Karpas-422 (cell line): Measurements from ENCODE around the gene BRCA1. TPM values are rescaled to one million over a fixed set of nuclear protein-coding genes. Genes with fewer than 3 reads are reported as not detected.

Source experiments
- DNase-seq: peaks from one replicate; pipeline ENCODE4 v3.0.0-alpha.2; 2015
- H2AFZ ChIP-seq: fragments of 200-600 bp; sonication (generic); 2 replicates; pipeline ENCODE4 v1.6.1; 2014; ENCODE audit warnings: antibody characterized with exemption, low read length, mixed read lengths
- H3K27ac ChIP-seq: fragments of 200-600 bp; sonication (generic); 2 replicates; pipeline ENCODE4 v1.5.1; 2014; ENCODE audit warnings: mild to moderate bottlenecking, low read length, moderate library complexity
- H3K27me3 ChIP-seq: fragments of 200-600 bp; sonication (generic); 2 replicates; pipeline ENCODE4 v1.6.1; 2014; ENCODE audit warnings: low read length, mixed read lengths
- H3K36me3 ChIP-seq: fragments of 200-600 bp; sonication (generic); 2 replicates; pipeline ENCODE4 v1.6.1; 2014; ENCODE audit warnings: low read length, mixed read lengths; ENCODE audit not compliant: insufficient read depth
- H3K4me1 ChIP-seq: fragments of 200-600 bp; sonication (generic); 2 replicates; pipeline ENCODE4 v1.6.1; 2014; ENCODE audit warnings: mild to moderate bottlenecking, low read length, mixed read lengths
- H3K4me2 ChIP-seq: fragments of 200-600 bp; sonication (generic); 2 replicates; pipeline ENCODE4 v1.6.1; 2014; ENCODE audit warnings: low read length, low read depth, mild to moderate bottlenecking; ENCODE audit not compliant: poor library complexity, severe bottlenecking
- H3K4me3 ChIP-seq: fragments of 200-600 bp; sonication (generic); 2 replicates; pipeline ENCODE4 v1.5.1; 2014; ENCODE audit warnings: mild to moderate bottlenecking, antibody characterized with exemption, low read length, mixed read lengths
- H3K79me2 ChIP-seq: fragments of 200-600 bp; sonication (generic); 2 replicates; pipeline ENCODE4 v1.6.1; 2014; ENCODE audit warnings: mild to moderate bottlenecking, low read length, mixed read lengths
- H3K9ac ChIP-seq: fragments of 200-600 bp; sonication (generic); 2 replicates; pipeline ENCODE4 v1.6.0; 2014; ENCODE audit warnings: low read length
- H3K9me2 ChIP-seq: fragments of 200-600 bp; sonication (generic), shearing (Covaris generic); replicated peaks from 2 replicates; pipeline ENCODE4 v1.6.0; 2014; ENCODE audit warnings: mild to moderate bottlenecking, low read length, moderate library complexity; ENCODE audit not compliant: insufficient read depth
- H3K9me3 ChIP-seq: fragments of 300-700, 200-600 bp; sonication (generic); 2 replicates; pipeline ENCODE4 v1.6.1; 2014; ENCODE audit warnings: low read length, mixed read lengths
- H4K20me1 ChIP-seq: fragments of 200-600 bp; sonication (generic); 2 replicates; pipeline ENCODE4 v1.6.1; 2014; ENCODE audit warnings: mild to moderate bottlenecking, antibody characterized with exemption, low read length, low read depth; ENCODE audit not compliant: insufficient read depth
- total RNA-seq: library from RNA; depleted of rRNA; stranded (reverse); fragments of >200 nt; shearing (Covaris generic); gene quantifications from 2 replicates; pipeline ENCODE4 v1.2.3, GENCODE V29; 2014; ENCODE audit warnings: low replicate concordance

BRCA1 gene
- total RNA-seq, 1 experiment from 2014 or later = 46.0 TPM

DNA sequence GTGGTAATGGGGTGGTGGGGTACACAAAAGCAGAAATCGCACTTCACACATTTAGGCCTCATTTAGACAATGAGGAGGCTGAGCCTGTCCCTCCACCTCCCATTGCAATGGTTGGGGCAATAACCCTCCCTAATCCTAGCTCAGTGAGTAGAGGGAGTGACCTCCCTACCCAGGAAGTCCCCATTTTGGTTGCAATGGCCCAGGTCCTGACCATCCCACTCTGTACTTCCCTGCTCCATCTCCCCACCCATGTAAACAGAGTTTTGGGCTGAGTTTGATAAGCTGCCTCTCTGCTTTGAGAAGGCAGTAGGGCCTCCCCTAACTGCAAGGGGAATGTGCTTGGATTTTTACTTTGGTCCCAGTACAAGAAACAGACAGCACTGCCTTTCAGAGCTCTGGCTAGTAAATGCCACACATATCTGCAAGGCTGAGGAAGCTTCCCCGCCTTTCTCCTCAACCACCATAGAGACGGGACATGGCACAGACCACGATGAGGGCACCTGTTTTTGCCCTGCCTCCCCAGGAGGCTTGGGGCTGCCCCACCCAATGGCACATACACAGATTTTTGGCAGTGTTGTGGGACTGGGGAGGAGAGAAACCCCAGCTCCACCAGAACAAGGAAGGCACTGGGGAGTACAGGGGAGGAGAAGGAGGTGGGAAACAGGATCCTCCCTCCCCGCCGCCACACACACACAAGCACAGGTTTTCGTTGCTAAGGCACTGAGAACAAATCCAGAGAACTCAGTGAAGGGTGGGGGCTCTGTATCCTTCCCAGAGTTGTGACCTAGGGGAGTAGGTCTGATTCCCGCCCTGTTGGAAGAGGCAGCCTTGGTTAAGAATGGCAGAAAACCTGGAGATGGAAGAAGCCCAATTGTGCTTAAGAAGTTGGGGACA is 110.3 kb downstream of the BRCA1 start:
- Histone ChIP-seq H3K79me2 (peaks cover 4% of the 10 kb centered on the region; the same call in 1 of the 2 replicates), H3K4me2 (no peak overlapping the region), H3K36me3 (no peaks in the 10 kb centered on the region), H4K20me1 (no peaks in the 10 kb centered on the region), H3K4me1 (peaks cover 12% of the 10 kb centered on the region), H3K27me3 (no peaks in the 10 kb centered on the region), H3K9me3 (no peaks in the 10 kb centered on the region), H2AFZ (no peak overlapping the region), H3K4me3 (no peak overlapping the region), H3K9me2 (no peaks in the 10 kb centered on the region), H3K27ac (no peak overlapping the region), H3K9ac (no peak overlapping the region)
- DNase-seq = no peak

DNA sequence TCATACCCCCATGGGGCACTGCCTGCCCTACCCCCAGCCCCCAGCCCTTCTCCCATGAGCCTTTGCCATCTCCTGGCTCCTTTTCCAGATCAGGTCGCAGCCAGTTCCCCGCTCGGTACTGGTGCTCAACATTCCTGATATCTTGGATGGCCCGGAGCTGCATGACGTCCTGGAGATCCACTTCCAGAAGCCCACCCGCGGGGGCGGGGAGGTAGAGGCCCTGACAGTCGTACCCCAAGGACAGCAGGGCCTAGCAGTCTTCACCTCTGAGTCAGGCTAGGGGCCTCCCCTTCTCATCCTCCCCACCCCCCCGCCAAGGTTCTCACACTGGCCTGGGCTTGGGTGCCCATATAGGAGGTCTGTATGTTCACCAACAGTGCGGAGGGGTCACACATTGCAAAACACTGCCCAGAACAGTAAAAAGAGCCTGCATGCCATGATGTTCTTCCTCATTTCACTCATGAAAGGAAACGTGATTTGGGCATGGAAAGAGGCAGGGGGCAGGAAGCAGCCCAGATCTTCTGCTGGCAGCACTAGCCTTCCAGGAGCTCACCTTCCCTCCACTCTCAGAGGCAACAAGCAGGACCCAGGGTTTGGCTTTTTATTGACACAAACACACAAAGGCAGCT is 111.0 kb downstream of the BRCA1 start:
- Histone ChIP-seq H4K20me1 (no peaks in the 10 kb centered on the region), H3K79me2 (0 out of 2 replicates have a peak, but pooled peaks cover 3% of the 10 kb centered on the region), H3K27me3 (no peaks in the 10 kb centered on the region), H3K36me3 (no peaks in the 10 kb centered on the region), H3K4me3 (no peak overlapping the region), H3K27ac (no peak overlapping the region), H3K4me1 (peaks cover 12% of the 10 kb centered on the region), H3K9ac (no peak overlapping the region), H3K4me2 (no peak overlapping the region), H3K9me2 (no peaks in the 10 kb centered on the region), H3K9me3 (no peaks in the 10 kb centered on the region), H2AFZ (no peak overlapping the region)
- no peak for DNase-seq

DNA sequence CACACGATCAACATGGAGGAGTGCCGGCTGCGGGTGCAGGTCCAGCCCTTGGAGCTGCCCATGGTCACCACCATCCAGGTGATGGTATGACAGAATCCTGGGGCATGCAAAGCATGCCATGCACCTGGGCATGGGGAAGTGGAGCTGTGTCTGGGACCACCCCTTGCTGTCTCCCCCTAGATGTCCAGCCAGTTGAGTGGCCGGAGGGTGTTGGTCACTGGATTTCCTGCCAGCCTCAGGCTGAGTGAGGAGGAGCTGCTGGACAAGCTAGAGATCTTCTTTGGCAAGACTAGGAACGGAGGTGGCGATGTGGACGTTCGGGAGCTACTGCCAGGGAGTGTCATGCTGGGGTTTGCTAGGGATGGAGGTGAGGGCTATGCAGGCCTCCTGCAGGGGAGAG is 111.9 kb downstream of the BRCA1 start:
- no peak overlapping the region for H3K27ac ChIP-seq
- H4K20me1 ChIP-seq = no peaks in the 10 kb centered on the region
- peaks cover 5% of the 10 kb centered on the region for H3K4me1 ChIP-seq
- no peak for DNase-seq
- no peak overlapping the region for H3K4me2 ChIP-seq
- H3K27me3 ChIP-seq = no peaks in the 10 kb centered on the region
- no peak overlapping the region for H3K9ac ChIP-seq
- no peak overlapping the region for H2AFZ ChIP-seq
- H3K9me3 ChIP-seq = no peaks in the 10 kb centered on the region
- no peak overlapping the region for H3K4me3 ChIP-seq
- H3K9me2 ChIP-seq = no peaks in the 10 kb centered on the region
- H3K36me3 ChIP-seq = no peaks in the 10 kb centered on the region
- H3K79me2 ChIP-seq = no peaks in the 10 kb centered on the region

GRCh38 chr17:43011728-43012472 is 113.3 kb downstream of the BRCA1 start:
- H3K27me3 ChIP-seq = no peaks in the 10 kb centered on the region
- no peak overlapping the region for H3K9ac ChIP-seq
- no peaks in the 10 kb centered on the region for H3K79me2 ChIP-seq
- DNase-seq = no peak
- no peaks in the 10 kb centered on the region for H3K9me3 ChIP-seq
- no peak overlapping the region for H3K27ac ChIP-seq
- H3K36me3 ChIP-seq = no peaks in the 10 kb centered on the region
- H2AFZ ChIP-seq = no peak overlapping the region
- no peaks in the 10 kb centered on the region for H4K20me1 ChIP-seq
- H3K4me3 ChIP-seq = no peak overlapping the region
- H3K4me1 ChIP-seq = peaks cover 3% of the 10 kb centered on the region
- no peak overlapping the region for H3K4me2 ChIP-seq
- H3K9me2 ChIP-seq = no peaks in the 10 kb centered on the region

- no peak overlapping the region for H3K4me2 ChIP-seq
- H3K4me3 ChIP-seq = no peak overlapping the region
- no peaks in the 10 kb centered on the region for H3K27me3 ChIP-seq
- H3K9ac ChIP-seq = no peak overlapping the region
- no peak for DNase-seq
- H3K36me3 ChIP-seq = no peaks in the 10 kb centered on the region
- no peaks in the 10 kb centered on the region for H4K20me1 ChIP-seq
- no peaks in the 10 kb centered on the region for H3K9me2 ChIP-seq
- H3K27ac ChIP-seq = no peak overlapping the region
- H2AFZ ChIP-seq = no peak overlapping the region
- peaks cover 11% of the 10 kb centered on the region for H3K4me1 ChIP-seq
- no peaks in the 10 kb centered on the region for H3K9me3 ChIP-seq
- no peaks in the 10 kb centered on the region for H3K79me2 ChIP-seq
These were observed 114.4 kb downstream of the BRCA1 start for GRCh38 chr17:43010667-43011308.

DNA sequence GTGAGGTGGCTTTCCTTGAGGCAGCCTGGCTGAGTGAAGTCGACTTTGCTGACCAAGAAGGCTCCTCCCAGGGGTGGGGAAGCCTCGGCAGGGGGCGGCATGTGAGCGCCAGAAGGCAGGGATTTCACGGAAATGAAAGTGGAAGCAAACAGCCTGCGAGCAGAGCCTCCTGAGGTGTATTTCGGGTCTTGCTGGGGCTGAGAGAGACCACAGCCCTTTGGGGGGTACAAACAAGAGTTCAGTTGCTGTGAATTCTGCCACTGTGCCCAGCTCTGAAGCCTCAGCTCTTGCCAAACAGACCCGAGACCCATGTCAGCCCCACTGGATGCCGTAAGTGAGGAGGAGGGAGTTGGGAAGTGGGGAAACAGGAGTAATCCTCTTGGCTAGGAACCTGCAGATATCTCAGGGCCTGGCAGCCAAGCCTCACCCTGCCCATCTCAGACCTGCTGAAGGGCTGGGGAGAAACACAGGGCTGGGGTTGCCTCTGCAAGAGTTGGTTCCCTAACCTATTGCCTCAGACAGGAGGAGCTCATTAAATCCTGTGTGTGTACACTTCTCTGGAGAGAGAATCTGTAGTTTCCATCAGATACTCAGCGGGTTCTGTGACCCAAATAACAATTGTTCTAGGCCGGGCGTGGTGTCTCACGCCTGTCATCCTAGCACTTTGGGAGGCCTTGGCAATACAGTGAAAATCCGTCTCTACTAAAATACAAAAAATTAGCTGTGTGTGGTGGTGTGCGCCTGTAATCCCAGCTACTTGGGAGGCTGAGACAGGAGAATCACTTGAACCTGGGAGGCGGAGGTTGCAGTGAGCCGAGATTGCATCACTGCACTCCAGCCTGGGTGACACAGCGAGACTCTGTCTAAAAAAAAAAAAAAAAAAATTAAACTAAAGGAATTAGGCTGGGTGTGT is 118.3 kb downstream of the BRCA1 start, which contains the start of gene IFI35:
IFI35 (plus strand) TSS at position 146 of the 913 bp plus-strand sequence; CDS start at position 310, 164 bp downstream.
- peak within 1 kb of the TSS; percentile 75 for H3K27ac ChIP-seq
- DNase-seq = peak; percentile 93
- H3K9me3 ChIP-seq = no peaks in the 10 kb centered on the region
- no peaks in the 10 kb centered on the region for H3K79me2 ChIP-seq
- H3K27me3 ChIP-seq = no peaks in the 10 kb centered on the region
- peak within 1 kb of the TSS; percentile 80 for H3K4me2 ChIP-seq
- peaks cover 11% of the 10 kb centered on the region for H3K4me1 ChIP-seq
- peaks cover 6% of the 10 kb centered on the region; the same call in 1 of the 2 replicates for H3K36me3 ChIP-seq
- H3K9me2 ChIP-seq = no peaks in the 10 kb centered on the region
- peak within 1 kb of the TSS; percentile 84 for H3K9ac ChIP-seq
- H2AFZ ChIP-seq = no peak within 1 kb of the TSS; the same call in 1 of the 2 replicates
- H3K4me3 ChIP-seq = peak within 1 kb of the TSS; percentile 74
- H4K20me1 ChIP-seq = no peaks in the 10 kb centered on the region

- Histone ChIP-seq H3K4me2 (no peak overlapping the region), H3K27ac (no peak overlapping the region), H3K9me3 (no peaks in the 10 kb centered on the region)
These were observed 121.5 kb downstream of the BRCA1 start for GRCh38 chr17:43003542-43004172.

More at GRCh38 chr17:43003542-43004172, 121.5 kb downstream of the BRCA1 start:
- Histone ChIP-seq H4K20me1 (peaks cover 14% of the 10 kb centered on the region), H3K4me1 (peaks cover 22% of the 10 kb centered on the region), H3K79me2 (peaks cover 14% of the 10 kb centered on the region), H3K9ac (no peak overlapping the region), H3K9me2 (no peaks in the 10 kb centered on the region), H2AFZ (no peak overlapping the region), H3K27me3 (no peaks in the 10 kb centered on the region), H3K36me3 (peaks cover 24% of the 10 kb centered on the region), H3K4me3 (no peak overlapping the region)
- DNase-seq = peak; percentile 61
